Liver (tissue), 9 donors: ENCODE measurements around the gene LMTK2. TPM values are rescaled to one million over a fixed set of nuclear protein-coding genes. Genes with fewer than 3 reads are reported as not detected.

Experiments used
- DNase-seq: peaks from one replicate; pipeline ENCODE4 v3.0.0-alpha.2; 2017; ENCODE audit warnings: low spot score
- H3K27ac ChIP-seq, 2 donors: one replicate each; pipeline ENCODE4 v1.7.0; 2013; ENCODE audit warnings: inconsistent platforms in 2 of 2, low read length in 2 of 2, control low read depth in 1 of 2, low read depth in 1 of 2, mild to moderate bottlenecking in 1 of 2
- H3K27me3 ChIP-seq, 4 donors: one replicate each; pipeline versions ENCODE4 v1.6.1 to v1.7.0; 2013; ENCODE audit warnings: low read length in 3 of 4, inconsistent platforms in 1 of 4, mild to moderate bottlenecking in 1 of 4, moderate library complexity in 1 of 4; ENCODE audit not compliant: control insufficient read depth in 4 of 4, insufficient read depth in 4 of 4
- H3K36me3 ChIP-seq, 4 donors: one replicate each; pipeline versions ENCODE4 v1.6.1 to v1.7.0; 2013; ENCODE audit warnings: low read length in 3 of 4, mild to moderate bottlenecking in 3 of 4, low read depth in 1 of 4, moderate library complexity in 1 of 4; ENCODE audit not compliant: control insufficient read depth in 4 of 4, insufficient read depth in 3 of 4
- H3K4me1 ChIP-seq, 4 donors: one replicate each; pipeline versions ENCODE4 v1.6.1 to v1.7.0; 2013; ENCODE audit warnings: low read length in 3 of 4, mild to moderate bottlenecking in 3 of 4, moderate library complexity in 1 of 4; ENCODE audit not compliant: control insufficient read depth in 4 of 4, insufficient read depth in 4 of 4
- H3K4me3 ChIP-seq, 3 donors: one replicate each; pipeline versions ENCODE4 v1.6.1 to v1.7.0; 2013; ENCODE audit warnings: low read length in 3 of 3, control low read depth in 1 of 3, low read depth in 1 of 3, mild to moderate bottlenecking in 1 of 3
- H3K9ac ChIP-seq, 2 donors: one replicate each; pipeline ENCODE4 v1.7.0; 2013; ENCODE audit warnings: low read length in 2 of 2, mild to moderate bottlenecking in 2 of 2, moderate library complexity in 2 of 2, control low read depth in 1 of 2, low read depth in 1 of 2
- H3K9me3 ChIP-seq, 4 donors: one replicate each; pipeline versions ENCODE4 v1.6.1 to v1.7.0; 2013; ENCODE audit warnings: low read length in 3 of 4; ENCODE audit not compliant: control insufficient read depth in 4 of 4
- ATF3 ChIP-seq: IDR thresholded peaks from 2 replicates; pipeline ENCODE4 v1.6.1; 2016; ENCODE audit warnings: antibody characterized with exemption
- CTCF ChIP-seq: fragments of 150-350 bp; IDR thresholded peaks from 2 replicates; pipeline ENCODE4 v1.5.1; 2017; ENCODE audit warnings: improper control_type of control experiment, low read depth, low read length; ENCODE audit not compliant: missing input control
- EGR1 ChIP-seq, 2 donors: IDR thresholded peaks; 2 replicates each; pipeline ENCODE4 v1.6.1; 2016 to 2018; ENCODE audit warnings: antibody characterized with exemption in 2 of 2, low read depth in 2 of 2
- FOXA1 ChIP-seq: IDR thresholded peaks from 2 replicates; pipeline ENCODE4 v1.6.1; 2016; ENCODE audit warnings: antibody characterized with exemption
- FOXA2 ChIP-seq: IDR thresholded peaks from 2 replicates; pipeline ENCODE4 v1.6.1; 2016; ENCODE audit warnings: antibody characterized with exemption
- GABPA ChIP-seq, 2 donors: IDR thresholded peaks in 1 of 2; conservative IDR thresholded peaks in 1 of 2; 2 replicates each; pipeline ENCODE4 v1.6.1; 2016; ENCODE audit warnings: antibody characterized with exemption in 2 of 2, mild to moderate bottlenecking in 1 of 2, moderate library complexity in 1 of 2
- HNF4A ChIP-seq, 2 donors: conservative IDR thresholded peaks; 2 replicates each; pipeline ENCODE4 v1.6.1; 2016; ENCODE audit warnings: antibody characterized with exemption in 2 of 2, mild to moderate bottlenecking in 2 of 2
- HNF4G ChIP-seq: IDR thresholded peaks from 2 replicates; pipeline ENCODE4 v1.6.1; 2016; ENCODE audit warnings: antibody characterized with exemption
- JUND ChIP-seq, 2 donors: IDR thresholded peaks; 2 replicates each; pipeline ENCODE4 v1.6.1; 2016; ENCODE audit warnings: antibody characterized with exemption in 2 of 2
- MAX ChIP-seq: IDR thresholded peaks from 2 replicates; pipeline ENCODE4 v1.6.1; 2016; ENCODE audit warnings: antibody characterized with exemption
- NR2F2 ChIP-seq: IDR thresholded peaks from 2 replicates; pipeline ENCODE4 v1.6.1; 2016; ENCODE audit warnings: antibody characterized with exemption
- RAD21 ChIP-seq, 2 donors: IDR thresholded peaks; 2 replicates each; pipeline ENCODE4 v1.6.1; 2016; ENCODE audit warnings: antibody characterized with exemption in 2 of 2, mild to moderate bottlenecking in 2 of 2
- REST ChIP-seq: IDR thresholded peaks from 2 replicates; pipeline ENCODE4 v1.6.1; 2016; ENCODE audit warnings: antibody characterized with exemption, mild to moderate bottlenecking
- RXRA ChIP-seq, 2 donors: IDR thresholded peaks; 2 replicates each; pipeline ENCODE4 v1.6.1; 2017 to 2018; ENCODE audit warnings: antibody characterized with exemption in 2 of 2, mild to moderate bottlenecking in 1 of 2
- SP1 ChIP-seq: IDR thresholded peaks from 2 replicates; pipeline ENCODE4 v1.6.1; 2018; ENCODE audit warnings: antibody characterized with exemption, mild to moderate bottlenecking
- TAF1 ChIP-seq: conservative IDR thresholded peaks from 2 replicates; pipeline ENCODE4 v1.6.1; 2016; ENCODE audit warnings: antibody characterized with exemption, mild to moderate bottlenecking
- YY1 ChIP-seq: IDR thresholded peaks from 2 replicates; pipeline ENCODE4 v1.6.1; 2016; ENCODE audit warnings: antibody characterized with exemption, mild to moderate bottlenecking
- ZBTB33 ChIP-seq: IDR thresholded peaks from 2 replicates; pipeline ENCODE4 v1.6.1; 2016; ENCODE audit warnings: antibody characterized with exemption
- WGBS: extraction: QIAGEN DNeasy Blood & Tissue Kit; methylation state at CpG from one replicate; pipeline ENCODE4 v1.1.7; 2013; 5-methylcytosine and 5-hydroxymethylcytosine counted together
- polyA plus RNA-seq, 2 donors: library from polyadenylated mRNA; stranded (reverse) in 1 of 2; unstranded in 1 of 2; fragments of 200-250 nt in 1 of 2; fragments of >200 nt in 1 of 2; fragmentation: Nextera tagmentation in 1 of 2; extraction: Ambion mirVana in 1 of 2; gene quantifications; one replicate each; pipeline versions ENCODE4 v1.2.1 to v1.2.3, GENCODE V29; 2013 to 2015
- total RNA-seq, 2 donors: library from RNA; depleted of rRNA; stranded (reverse); fragments of >200 nt; gene quantifications; one replicate each; pipeline ENCODE4 v1.2.3, GENCODE V29; 2014
- donor health status: healthy.
- donor health status: healthy.
- donor health status: healthy.
- donor health status: healthy.
- donor health status: healthy.

The LMTK2 gene
- total and polyA plus RNA-seq, 4 donors, result 3.1 to 14.3 (median 9.0) TPM

GRCh38 chr7:98066934-98067507 lies 39.6 kb upstream of the LMTK2 start:
- DNase-seq, result no peak
- no peak for TF ChIP-seq JUND (IDR thresholded peaks at IDR 0.05)
- no peak for TF ChIP-seq MAX
- no peak for TF ChIP-seq ATF3
- no peak for TF ChIP-seq GABPA (IDR thresholded peaks at IDR 0.05 in 1 of 2, conservative IDR thresholded peaks at IDR 0.05 in 1 of 2)
- TF ChIP-seq HNF4G, result no peak
- no peak for TF ChIP-seq FOXA2
- no peak for TF ChIP-seq RXRA (IDR thresholded peaks at IDR 0.05)
- TF ChIP-seq FOXA1, result no peak
- TF ChIP-seq NR2F2, result no peak
- TF ChIP-seq HNF4A (conservative IDR thresholded peaks at IDR 0.05), result no peak
- H3K4me1 ChIP-seq, result no peaks in the 10 kb centered on the region

GRCh38 chr7:98073047-98073446 lies 33.6 kb upstream of the LMTK2 start:
- DNase-seq, result no peak
- H3K27ac ChIP-seq, result no peak overlapping the region
- H3K9me3 ChIP-seq, result peaks cover 0 to 2% (median 0%) of the 10 kb centered on the region in 4 donors
- no peaks in the 10 kb centered on the region for H3K4me1 ChIP-seq
- H3K9ac ChIP-seq, result no peak overlapping the region
- H3K4me3 ChIP-seq, result no peak overlapping the region
- H3K27me3 ChIP-seq, result no peaks in the 10 kb centered on the region
- WGBS, result 94% methylated on average over 14 of the region's 14 CpGs
- TF ChIP-seq REST, result no peak
- no peak for TF ChIP-seq RXRA (IDR thresholded peaks at IDR 0.05)
- no peak for TF ChIP-seq ZBTB33
- no peak for TF ChIP-seq JUND (IDR thresholded peaks at IDR 0.05)
- no peak for TF ChIP-seq FOXA2
- no peak for TF ChIP-seq TAF1
- TF ChIP-seq SP1, result no peak
- TF ChIP-seq ATF3, result no peak
- TF ChIP-seq MAX, result no peak
- TF ChIP-seq GABPA (IDR thresholded peaks at IDR 0.05 in 1 of 2, conservative IDR thresholded peaks at IDR 0.05 in 1 of 2), result no peak
- TF ChIP-seq HNF4A (conservative IDR thresholded peaks at IDR 0.05), result no peak
- TF ChIP-seq YY1, result no peak
- no peak for TF ChIP-seq EGR1 (IDR thresholded peaks at IDR 0.05; ENCODE audit: low read depth in 2 of 2)
- TF ChIP-seq CTCF, result no peak
- no peak for TF ChIP-seq RAD21 (IDR thresholded peaks at IDR 0.05)
- TF ChIP-seq FOXA1, result no peak
- no peak for TF ChIP-seq HNF4G
- no peaks in the 10 kb centered on the region for H3K36me3 ChIP-seq

More at GRCh38 chr7:98066934-98067507, 39.6 kb upstream of the LMTK2 start:
- Histone ChIP-seq H3K4me3 (no peak overlapping the region), H3K27ac (no peak overlapping the region), H3K36me3 (no peaks in the 10 kb centered on the region), H3K27me3 (no peaks in the 10 kb centered on the region), H3K9ac (no peak overlapping the region), H3K9me3 (peaks cover 0 to 4% (median 1%) of the 10 kb centered on the region in 4 donors)
- WGBS, result 40% methylated on average over 9 of the region's 9 CpGs
